GM19025 (cell line): ENCODE data around the gene WIPF3.

Experiments used
- ATAC-seq: cut with Tn5 transposase; IDR thresholded peaks from one replicate; pipeline ENCODE4 v1.9.1; 2021; ENCODE audit warnings: mild to moderate bottlenecking, low read depth, moderate library complexity; ENCODE audit not compliant: unreplicated experiment

The WIPF3 gene, protein sequence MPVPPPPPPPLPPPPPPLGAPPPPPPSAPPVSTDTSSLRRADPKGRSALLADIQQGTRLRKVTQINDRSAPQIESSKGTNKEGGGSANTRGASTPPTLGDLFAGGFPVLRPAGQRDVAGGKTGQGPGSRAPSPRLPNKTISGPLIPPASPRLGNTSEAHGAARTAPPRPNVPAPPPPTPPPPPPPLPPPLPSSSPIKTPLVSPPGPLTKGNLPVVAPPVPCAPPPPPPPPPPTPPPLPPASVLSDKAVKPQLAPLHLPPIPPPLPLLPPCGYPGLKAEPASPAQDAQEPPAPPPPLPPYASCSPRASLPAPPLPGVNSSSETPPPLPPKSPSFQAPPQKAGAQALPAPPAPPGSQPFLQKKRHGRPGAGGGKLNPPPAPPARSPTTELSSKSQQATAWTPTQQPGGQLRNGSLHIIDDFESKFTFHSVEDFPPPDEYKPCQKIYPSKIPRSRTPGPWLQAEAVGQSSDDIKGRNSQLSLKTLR

GRCh38 chr7:29806208-29806994 is at the start of gene WIPF3:
WIPF3 (plus strand) TSS chr7:29806508; CDS start chr7:29834725, 28,217 bp downstream.
- ATAC-seq: no peak

GRCh38 chr7:29763266-29763665 is 43.0 kb upstream of the WIPF3 start:
- ATAC-seq: no peak

DNA sequence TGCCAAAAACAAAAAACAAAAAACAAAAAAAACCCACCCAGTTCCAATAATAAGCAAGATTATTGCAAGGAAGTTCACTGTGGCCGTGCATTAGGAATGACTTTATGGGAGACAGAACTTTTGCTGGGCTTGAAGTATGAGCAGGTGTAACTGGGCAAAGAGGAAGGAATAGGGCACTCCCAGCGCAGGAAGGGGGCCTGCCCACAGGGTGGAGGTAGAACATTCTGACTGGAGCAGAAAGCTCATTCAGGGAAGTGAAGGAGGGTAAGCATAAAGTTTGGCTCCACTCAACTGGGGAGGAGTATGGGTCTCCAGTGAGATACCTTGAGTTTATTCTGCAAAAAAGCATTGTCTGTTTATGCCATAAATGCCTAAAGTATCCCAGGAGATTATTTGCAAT is 42.1 kb upstream of the WIPF3 start:
- no peak for ATAC-seq

- no peak for ATAC-seq
Measured at GRCh38 chr7:29765490-29765889, 40.8 kb upstream of the WIPF3 start.

DNA sequence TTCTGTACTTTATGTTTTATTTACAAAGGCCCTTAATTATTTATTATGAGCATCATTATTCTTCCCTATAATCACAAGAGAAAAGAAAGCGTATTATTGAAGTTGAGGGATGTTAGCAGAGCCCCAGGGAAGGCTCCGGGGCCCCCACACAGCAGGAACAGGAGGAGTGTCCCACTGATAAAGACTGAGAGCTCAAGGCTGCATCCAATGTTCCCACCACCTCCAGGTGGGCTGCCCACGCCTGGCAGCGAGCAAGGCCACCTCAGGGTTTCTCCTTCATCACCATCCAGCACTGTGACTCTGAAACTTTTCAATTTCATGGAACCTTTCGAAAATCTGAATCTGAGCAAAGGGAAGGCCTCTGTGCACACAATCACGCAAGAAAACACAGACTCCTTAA is 35.9 kb upstream of the WIPF3 start:
- ATAC-seq: no peak

DNA sequence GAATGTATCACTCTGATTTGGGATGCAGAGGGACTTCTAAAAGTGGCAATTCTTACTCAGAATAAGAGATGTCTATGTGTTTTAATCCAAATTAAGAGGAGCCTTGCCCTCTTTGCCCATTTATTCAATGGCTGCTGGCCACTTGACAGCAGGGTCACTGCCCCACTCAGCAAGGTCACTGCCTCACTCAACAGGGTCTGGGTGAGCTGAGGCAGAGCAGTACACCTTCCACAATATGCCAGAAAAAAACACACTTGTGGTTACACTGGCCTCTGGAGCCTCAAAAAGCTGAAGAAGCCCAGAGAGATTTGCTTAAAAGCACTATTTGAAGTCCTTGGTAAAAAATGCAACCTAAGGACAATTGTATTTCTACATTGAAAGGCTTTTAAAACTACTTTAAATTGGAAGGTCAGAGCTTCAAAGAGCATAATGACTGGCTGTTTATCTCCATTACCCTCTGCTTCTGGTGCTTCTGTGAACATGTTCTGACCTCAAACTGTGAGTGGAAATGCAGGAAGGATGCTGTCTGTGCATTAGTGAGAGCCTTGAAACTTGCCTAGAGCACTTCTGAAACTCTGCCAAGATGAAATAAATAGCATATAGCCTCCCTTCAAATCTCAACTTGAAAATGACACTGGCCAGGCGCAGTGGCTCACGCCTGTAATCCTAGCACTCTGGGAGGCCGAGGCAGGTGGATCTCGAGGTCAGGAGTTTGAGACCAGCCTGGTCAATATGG is 35.1 kb upstream of the WIPF3 start:
- no peak for ATAC-seq

- no peak for ATAC-seq
Measured at GRCh38 chr7:29779017-29779416, 27.3 kb upstream of the WIPF3 start.

DNA sequence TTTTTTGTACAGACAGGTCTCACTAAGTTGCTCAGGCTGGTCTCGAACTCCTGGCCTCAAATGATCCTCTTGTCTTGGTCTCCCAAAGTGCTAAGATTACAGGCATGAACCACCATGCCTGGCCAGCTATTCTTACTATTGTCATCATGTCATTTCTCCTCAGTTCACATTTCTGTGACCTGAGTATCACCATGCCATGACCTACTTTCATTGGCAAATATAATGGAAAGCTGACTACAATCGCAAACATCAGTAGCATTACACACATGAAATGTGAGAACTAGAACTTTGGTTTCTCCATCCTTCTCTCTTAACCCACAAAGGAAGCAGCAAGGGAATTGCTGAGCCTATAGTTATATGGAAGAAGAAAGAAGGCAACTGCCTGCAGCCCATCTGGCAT is 26.0 kb upstream of the WIPF3 start:
- no peak for ATAC-seq

DNA sequence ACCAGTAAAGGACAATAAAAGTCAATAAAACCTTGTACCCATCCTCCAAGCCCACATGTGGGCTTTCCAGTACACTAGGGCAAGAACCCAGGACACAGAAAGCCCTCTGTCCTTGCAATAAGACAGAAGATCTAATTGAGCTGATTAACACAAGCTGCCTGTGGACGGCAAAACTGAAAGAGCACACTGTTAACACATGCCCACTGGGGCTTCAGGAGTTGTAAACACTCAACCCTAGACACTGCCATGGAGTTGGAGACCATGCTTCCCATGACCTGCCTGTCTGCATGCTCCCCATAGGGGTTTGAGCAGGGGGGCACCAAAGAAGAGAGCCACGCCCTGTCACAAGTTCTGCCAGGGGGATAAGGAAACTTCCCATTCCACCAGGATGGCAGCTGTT is 22.6 kb upstream of the WIPF3 start:
- ATAC-seq: no peak

DNA sequence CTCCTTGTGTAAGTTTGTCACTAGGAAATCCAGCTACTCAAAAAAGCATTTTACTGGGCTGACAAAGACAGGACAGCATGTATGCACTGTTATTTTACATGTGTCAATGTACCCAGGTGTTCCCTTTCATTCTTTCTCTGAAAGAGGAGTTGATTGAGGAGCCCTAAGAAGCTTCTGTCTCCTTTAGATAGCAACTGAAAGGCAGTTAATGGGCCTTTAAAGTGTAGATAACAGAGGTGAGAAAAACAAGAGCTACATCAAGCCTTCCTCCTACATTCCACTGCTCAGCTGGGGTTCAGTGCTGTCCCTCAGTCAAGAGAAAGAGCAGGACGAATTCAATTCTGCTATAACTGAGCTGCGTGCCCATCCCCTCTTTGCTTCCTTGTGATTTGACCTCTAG is 12.8 kb upstream of the WIPF3 start:
- no peak for ATAC-seq

- no peak for ATAC-seq
Measured at GRCh38 chr7:29794959-29795629, 11.2 kb upstream of the WIPF3 start.

DNA sequence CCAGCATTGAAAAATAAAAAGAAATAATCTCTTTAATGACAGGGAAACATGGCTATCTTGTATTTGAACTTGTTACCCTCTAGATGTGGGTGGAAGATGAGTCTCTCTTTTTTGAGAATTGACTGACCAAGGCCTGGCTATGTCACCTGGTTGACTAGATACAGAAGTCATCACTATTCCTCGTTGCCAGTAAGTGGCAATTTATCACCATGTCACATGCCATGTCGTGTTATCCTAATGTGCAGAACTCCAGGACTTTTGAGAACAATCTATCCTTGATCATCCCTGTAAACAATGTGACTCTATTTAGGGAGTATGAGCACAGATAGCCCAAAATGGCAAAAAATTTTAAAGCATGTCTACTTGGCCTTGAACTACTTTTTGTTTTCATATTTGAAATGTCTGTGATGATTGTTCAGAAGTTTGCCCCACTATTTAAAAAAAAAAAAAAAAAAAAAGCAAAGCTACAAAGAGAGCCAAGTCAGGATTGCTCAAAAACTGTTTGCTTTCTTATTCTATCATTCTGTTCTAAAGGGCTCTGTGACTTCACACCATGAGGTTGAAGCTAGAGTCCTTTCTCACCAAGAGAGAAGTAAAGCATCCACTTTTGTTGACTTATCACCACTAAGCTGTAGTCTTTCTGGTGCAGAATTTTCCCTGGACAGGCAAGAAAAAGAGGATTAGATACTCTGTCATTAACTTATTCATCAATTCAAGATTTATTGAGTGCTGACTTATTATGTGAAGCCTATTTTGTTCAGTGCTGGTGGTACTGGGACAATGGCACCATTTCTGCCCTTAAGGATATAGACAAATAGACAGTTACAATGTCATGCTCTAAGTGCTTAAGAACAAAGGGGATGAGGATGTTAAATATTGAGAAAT is 10.4 kb upstream of the WIPF3 start:
- ATAC-seq: no peak

DNA sequence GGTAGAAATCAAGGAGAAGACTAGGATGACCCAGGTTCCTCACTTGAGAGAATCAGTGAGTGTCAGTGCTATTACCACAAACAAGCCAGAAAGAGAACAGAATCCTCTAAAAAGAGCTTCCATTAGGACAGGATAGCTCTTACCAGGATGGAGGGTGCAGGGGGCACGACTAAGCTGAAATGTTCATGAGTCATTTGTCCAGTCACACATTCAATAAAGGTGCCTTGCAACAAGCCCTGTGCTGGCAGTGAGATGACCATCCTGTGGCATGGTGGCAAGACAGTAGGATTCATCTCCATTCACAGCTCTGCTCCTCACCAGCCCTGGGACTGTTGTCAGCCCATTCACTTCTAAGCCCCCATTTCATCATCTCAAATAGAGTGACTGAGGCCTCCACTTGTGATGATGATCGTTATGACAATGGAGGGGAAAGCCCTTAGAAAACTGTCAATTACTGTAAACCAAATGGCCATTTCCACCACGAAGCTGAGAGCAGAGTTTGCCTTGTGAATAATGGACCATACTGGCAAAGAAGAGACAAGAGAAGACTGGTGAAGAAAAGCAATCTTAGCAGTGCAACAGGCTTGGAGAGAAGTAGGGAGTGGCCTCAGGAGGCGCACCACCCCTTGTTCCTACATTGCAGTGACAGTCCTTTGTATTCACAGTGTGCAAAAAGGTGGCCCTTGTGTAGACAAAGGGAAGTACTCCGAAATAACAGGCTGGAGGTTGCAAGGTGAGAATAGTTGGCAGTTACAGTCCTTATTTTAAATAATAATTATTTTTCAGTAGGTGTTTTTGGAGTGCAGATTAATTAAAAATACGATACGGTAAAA is 9.0 kb upstream of the WIPF3 start:
- no peak for ATAC-seq

- no peak for ATAC-seq
Measured at GRCh38 chr7:29798422-29798821, 7.9 kb upstream of the WIPF3 start.

DNA sequence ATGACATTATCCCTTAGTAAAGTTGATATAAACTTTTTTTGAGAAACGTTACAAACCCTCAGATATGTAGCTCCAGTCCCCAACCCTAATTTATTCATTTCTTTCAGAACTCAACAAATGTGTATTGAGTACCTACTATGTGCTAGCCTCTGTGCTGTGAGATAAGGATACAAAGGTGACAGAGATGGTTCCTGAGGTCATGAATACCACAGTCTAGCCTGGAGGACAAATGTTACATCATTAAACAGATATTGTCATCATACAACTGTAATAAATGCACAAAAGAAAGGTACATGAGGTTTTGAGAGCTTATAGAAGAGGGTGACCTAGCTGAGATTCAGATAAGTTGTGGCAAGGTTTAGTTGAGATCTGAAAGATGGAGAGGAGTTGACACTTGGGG is 4.4 kb upstream of the WIPF3 start:
- ATAC-seq: no peak

- ATAC-seq: no peak
Measured at GRCh38 chr7:29805031-29805430, 1.3 kb upstream of the WIPF3 start.

DNA sequence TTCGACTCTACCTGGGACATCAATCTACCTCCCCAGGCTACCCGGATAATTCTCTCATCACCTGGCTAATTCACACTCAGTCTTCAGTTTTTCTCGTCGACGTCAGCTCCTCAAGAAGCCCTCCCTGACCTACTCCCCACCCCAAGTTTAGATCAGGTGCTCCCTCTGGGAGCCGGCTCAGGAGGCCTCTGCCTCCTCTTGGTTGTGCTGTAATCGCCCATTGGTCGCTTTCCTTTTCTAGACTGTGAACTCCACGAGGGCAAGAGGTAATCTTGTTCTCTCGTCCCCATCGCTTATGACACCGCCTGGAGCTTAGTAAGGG is 461 bp upstream of the WIPF3 start:
- ATAC-seq: no peak

GRCh38 chr7:29806995-29807841 is 910 bp downstream of the WIPF3 start:
- no peak for ATAC-seq
